ENCODE data around the gene TENM3.

The TENM3 gene

DNA sequence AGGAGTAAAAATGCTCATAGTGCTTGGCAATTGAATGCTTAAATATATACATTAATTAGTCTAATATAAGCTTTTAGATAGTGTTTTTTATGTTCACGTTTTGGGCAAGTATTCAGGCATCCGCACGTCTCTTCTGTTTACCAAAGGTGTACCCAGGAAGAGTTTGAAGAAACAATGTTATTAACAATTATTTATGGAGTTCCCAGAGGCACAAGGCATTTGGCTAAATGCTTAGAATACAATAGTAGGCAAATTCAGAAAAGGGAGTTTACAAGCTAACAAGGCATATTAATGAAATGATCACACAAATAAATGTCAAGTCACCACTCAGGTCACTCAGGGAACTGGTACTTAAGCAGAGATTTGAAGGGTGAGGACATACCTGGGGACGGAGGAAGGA is 294.8 kb downstream of the TENM3 start:
- H3K9me3 Mint-ChIP-seq = no peaks in the 10 kb centered on the region
- H3K27ac Mint-ChIP-seq = no peak overlapping the region
- H3K4me1 Mint-ChIP-seq = no peaks in the 10 kb centered on the region
- no peaks in the 10 kb centered on the region for H3K27me3 Mint-ChIP-seq (ENCODE audit: low read depth)
- H3K36me3 Mint-ChIP-seq (ENCODE audit: low read depth) = no peaks in the 10 kb centered on the region
- TF ChIP-seq, protein P1, sequence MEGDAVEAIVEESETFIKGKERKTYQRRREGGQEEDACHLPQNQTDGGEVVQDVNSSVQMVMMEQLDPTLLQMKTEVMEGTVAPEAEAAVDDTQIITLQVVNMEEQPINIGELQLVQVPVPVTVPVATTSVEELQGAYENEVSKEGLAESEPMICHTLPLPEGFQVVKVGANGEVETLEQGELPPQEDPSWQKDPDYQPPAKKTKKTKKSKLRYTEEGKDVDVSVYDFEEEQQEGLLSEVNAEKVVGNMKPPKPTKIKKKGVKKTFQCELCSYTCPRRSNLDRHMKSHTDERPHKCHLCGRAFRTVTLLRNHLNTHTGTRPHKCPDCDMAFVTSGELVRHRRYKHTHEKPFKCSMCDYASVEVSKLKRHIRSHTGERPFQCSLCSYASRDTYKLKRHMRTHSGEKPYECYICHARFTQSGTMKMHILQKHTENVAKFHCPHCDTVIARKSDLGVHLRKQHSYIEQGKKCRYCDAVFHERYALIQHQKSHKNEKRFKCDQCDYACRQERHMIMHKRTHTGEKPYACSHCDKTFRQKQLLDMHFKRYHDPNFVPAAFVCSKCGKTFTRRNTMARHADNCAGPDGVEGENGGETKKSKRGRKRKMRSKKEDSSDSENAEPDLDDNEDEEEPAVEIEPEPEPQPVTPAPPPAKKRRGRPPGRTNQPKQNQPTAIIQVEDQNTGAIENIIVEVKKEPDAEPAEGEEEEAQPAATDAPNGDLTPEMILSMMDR (IDR thresholded peaks at IDR 0.05; ENCODE audit: unreplicated experiment in 3 of 3) = no peak
- no peak overlapping the region for H3K4me3 Mint-ChIP-seq

- no peak overlapping the region for H3K27ac Mint-ChIP-seq
- no peaks in the 10 kb centered on the region for H3K4me1 Mint-ChIP-seq
Measured at GRCh38 chr4:182540496-182540895, 297.3 kb downstream of the TENM3 start.

DNA sequence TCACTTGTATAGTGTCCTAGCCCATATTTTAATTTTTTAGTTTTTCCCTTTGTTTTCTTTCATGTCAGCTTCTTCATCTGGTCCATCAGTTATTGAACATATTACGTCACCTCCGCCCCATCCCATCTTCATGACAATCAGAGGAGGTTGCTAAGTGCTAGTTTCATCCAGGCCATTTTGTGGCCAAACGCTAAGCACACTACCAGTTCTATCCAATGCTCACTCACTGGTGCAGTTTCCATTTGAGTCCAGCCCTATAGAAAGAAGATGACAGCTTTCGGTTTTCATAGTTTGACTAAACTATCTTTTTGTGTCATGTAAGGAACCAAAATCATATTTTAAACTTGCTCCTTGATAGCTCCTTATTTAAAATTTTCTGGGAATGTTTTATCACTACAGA is 304.2 kb downstream of the TENM3 start:
- no peak overlapping the region for H3K27ac Mint-ChIP-seq
- H3K36me3 Mint-ChIP-seq (ENCODE audit: low read depth) = peaks cover 4% of the 10 kb centered on the region
- H3K27me3 Mint-ChIP-seq (ENCODE audit: low read depth) = no peaks in the 10 kb centered on the region
- TF ChIP-seq, protein P1 (IDR thresholded peaks at IDR 0.05; ENCODE audit: unreplicated experiment in 3 of 3) = no peak
- H3K4me1 Mint-ChIP-seq = peaks cover 17% of the 10 kb centered on the region
- no peak overlapping the region for H3K4me3 Mint-ChIP-seq
- no peaks in the 10 kb centered on the region for H3K9me3 Mint-ChIP-seq

More at GRCh38 chr4:182540496-182540895, 297.3 kb downstream of the TENM3 start:
- H3K4me3 Mint-ChIP-seq = no peak overlapping the region
- TF ChIP-seq, protein P1 (IDR thresholded peaks at IDR 0.05; ENCODE audit: unreplicated experiment in 3 of 3) = no peak
- H3K27me3 Mint-ChIP-seq (ENCODE audit: low read depth) = no peaks in the 10 kb centered on the region
- H3K9me3 Mint-ChIP-seq = no peaks in the 10 kb centered on the region
- H3K36me3 Mint-ChIP-seq (ENCODE audit: low read depth) = no peaks in the 10 kb centered on the region

DNA sequence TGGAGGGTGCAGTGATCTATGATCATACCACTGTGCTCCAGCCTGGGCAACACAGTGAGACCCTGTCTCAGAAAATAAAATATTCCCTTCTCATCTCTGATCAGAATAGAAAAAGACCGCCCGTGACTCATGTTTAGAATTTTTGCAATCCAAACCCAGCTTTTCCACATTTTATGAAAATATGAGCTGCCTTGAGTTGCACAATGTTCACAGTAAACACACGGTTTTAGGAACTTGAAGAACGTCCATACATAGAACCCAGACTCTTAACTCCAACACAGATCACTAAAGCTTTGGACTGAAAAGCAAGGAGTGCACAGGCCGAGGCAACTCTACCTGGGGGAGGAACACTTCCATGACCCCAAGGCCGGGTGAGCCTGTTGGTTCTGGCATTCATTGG is 305.0 kb downstream of the TENM3 start:
- peaks cover 20% of the 10 kb centered on the region for H3K4me1 Mint-ChIP-seq
- TF ChIP-seq, protein P1 (IDR thresholded peaks at IDR 0.05; ENCODE audit: unreplicated experiment in 3 of 3) = no peak
- no peak overlapping the region for H3K4me3 Mint-ChIP-seq
- no peaks in the 10 kb centered on the region for H3K27me3 Mint-ChIP-seq (ENCODE audit: low read depth)
- peaks cover 4% of the 10 kb centered on the region for H3K36me3 Mint-ChIP-seq (ENCODE audit: low read depth)
- H3K9me3 Mint-ChIP-seq = no peaks in the 10 kb centered on the region
- H3K27ac Mint-ChIP-seq = no peak overlapping the region

DNA sequence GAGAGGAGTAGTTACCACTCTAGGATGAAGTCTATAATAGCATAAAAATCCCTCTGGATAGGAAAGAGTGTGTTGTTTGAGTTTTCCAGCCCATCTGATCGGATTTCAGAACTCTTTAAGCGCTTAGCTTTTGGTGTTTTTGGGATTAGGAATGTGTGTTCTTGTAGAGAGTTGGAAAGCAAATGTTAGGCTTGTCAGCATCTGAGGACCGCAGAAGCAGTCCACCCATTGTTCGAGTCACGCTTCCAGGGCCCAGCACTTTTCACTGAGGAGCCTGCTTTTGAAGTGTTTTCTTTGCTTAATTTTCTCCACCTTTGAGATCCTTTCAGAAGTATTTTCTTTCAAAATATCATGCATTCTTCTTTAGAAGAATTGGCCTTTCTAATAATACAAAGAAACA is 306.2 kb downstream of the TENM3 start:
- TF ChIP-seq, protein P1 (IDR thresholded peaks at IDR 0.05; ENCODE audit: unreplicated experiment in 3 of 3) = no peak
- peak overlapping the region in 2 of 3 experiments; percentile 39 to 51 for H3K27ac Mint-ChIP-seq

GRCh38 chr4:182552948-182553347 is 309.7 kb downstream of the TENM3 start:
- Mint-ChIP-seq H3K27me3 (ENCODE audit: low read depth) (peaks cover 3% of the 10 kb centered on the region), H3K9me3 (no peaks in the 10 kb centered on the region), H3K27ac (no peak overlapping the region), H3K36me3 (ENCODE audit: low read depth) (peaks cover 3% of the 10 kb centered on the region), H3K4me3 (peak overlapping the region in 1 of 3 experiments; percentile 31), H3K4me1 (peaks cover 41% of the 10 kb centered on the region)
- TF ChIP-seq, protein P1 (IDR thresholded peaks at IDR 0.05; ENCODE audit: unreplicated experiment in 3 of 3) = no peak

More for the DNA sequence above, 306.2 kb downstream of the TENM3 start:
- H3K27me3 Mint-ChIP-seq (ENCODE audit: low read depth) = no peaks in the 10 kb centered on the region
- peaks cover 29% of the 10 kb centered on the region for H3K4me1 Mint-ChIP-seq
- peaks cover 4% of the 10 kb centered on the region for H3K36me3 Mint-ChIP-seq (ENCODE audit: low read depth)
- H3K9me3 Mint-ChIP-seq = no peaks in the 10 kb centered on the region
- no peak overlapping the region for H3K4me3 Mint-ChIP-seq

All from nephron (organoid).